ENCODE results near the gene ZNF500.

GRCh38 chr16:4733211-4733742 lies 33.7 kb downstream of the ZNF500 start:
- TF ChIP-seq CTCF (IDR thresholded peaks at IDR 0.05), result no peak
- no peak for TF ChIP-seq EZH2 (IDR thresholded peaks at IDR 0.05; ENCODE audit: borderline replicate concordance, insufficient read depth, low read depth, low read length, poor library complexity, severe bottlenecking)

Data from B cell (primary cell).